IMR-90 (cell line): Measurements from ENCODE around the gene RIOK1.
"Not testable (repeated sequence)": the region's sequence is repeated elsewhere in the genome, so short reads cannot be mapped to it uniquely, and the experiment has no call there.

Experiments used
- POLR2A ChIP-seq: IDR thresholded peaks from 2 replicates; pipeline ENCODE4 v1.6.1; 2012; ENCODE audit warnings: mild to moderate bottlenecking, low read depth, low read length
- RAD21 ChIP-seq: IDR thresholded peaks from 2 replicates; pipeline ENCODE4 v1.6.1; 2012; ENCODE audit warnings: low read length, improper control_type of control experiment
- USF2 ChIP-seq: fragments of 150-350 bp; IDR thresholded peaks from 2 replicates; pipeline ENCODE4 v1.6.1; 2017; ENCODE audit warnings: mild to moderate bottlenecking, antibody characterized with exemption, low read length, low read depth
- TF ChIP-seq, protein P1 (sequence below): conservative IDR thresholded peaks from 2 replicates; pipeline ENCODE4 v1.5.1; 2012; ENCODE audit warnings: mild to moderate bottlenecking, low read depth, low read length, improper control_type of control experiment

GRCh38 chr6:7347551-7347997, 42.0 kb upstream of the RIOK1 start:
- not testable (repeated sequence) for TF ChIP-seq POLR2A, USF2, RAD21
- TF ChIP-seq, protein P1, sequence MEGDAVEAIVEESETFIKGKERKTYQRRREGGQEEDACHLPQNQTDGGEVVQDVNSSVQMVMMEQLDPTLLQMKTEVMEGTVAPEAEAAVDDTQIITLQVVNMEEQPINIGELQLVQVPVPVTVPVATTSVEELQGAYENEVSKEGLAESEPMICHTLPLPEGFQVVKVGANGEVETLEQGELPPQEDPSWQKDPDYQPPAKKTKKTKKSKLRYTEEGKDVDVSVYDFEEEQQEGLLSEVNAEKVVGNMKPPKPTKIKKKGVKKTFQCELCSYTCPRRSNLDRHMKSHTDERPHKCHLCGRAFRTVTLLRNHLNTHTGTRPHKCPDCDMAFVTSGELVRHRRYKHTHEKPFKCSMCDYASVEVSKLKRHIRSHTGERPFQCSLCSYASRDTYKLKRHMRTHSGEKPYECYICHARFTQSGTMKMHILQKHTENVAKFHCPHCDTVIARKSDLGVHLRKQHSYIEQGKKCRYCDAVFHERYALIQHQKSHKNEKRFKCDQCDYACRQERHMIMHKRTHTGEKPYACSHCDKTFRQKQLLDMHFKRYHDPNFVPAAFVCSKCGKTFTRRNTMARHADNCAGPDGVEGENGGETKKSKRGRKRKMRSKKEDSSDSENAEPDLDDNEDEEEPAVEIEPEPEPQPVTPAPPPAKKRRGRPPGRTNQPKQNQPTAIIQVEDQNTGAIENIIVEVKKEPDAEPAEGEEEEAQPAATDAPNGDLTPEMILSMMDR = not testable (repeated sequence)
